VCaP (cell line): ENCODE results near the gene KYNU.

Source experiments
- H3K27ac ChIP-seq: fragments of 450-650 bp; 2 replicates; pipeline ENCODE4 v1.5.1; 2017
- CTCF ChIP-seq: fragments of 450-650 bp; conservative IDR thresholded peaks from 2 replicates; pipeline ENCODE4 v1.5.1; 2017; ENCODE audit warnings: mild to moderate bottlenecking, moderate library complexity

The KYNU gene

GRCh38 chr2:142952018-142952417 lies 74.6 kb downstream of the KYNU start:
- TF ChIP-seq CTCF: no peak
- H3K27ac ChIP-seq: no peak overlapping the region

- no peak overlapping the region for H3K27ac ChIP-seq
- TF ChIP-seq CTCF: no peak
Measured at GRCh38 chr2:142952793-142953494, 75.5 kb downstream of the KYNU start.

GRCh38 chr2:142954493-142954892 lies 77.0 kb downstream of the KYNU start:
- TF ChIP-seq CTCF: no peak

GRCh38 chr2:142957144-142957543 lies 79.7 kb downstream of the KYNU start:
- TF ChIP-seq CTCF: no peak
- H3K27ac ChIP-seq: no peak overlapping the region

More at GRCh38 chr2:142954493-142954892, 77.0 kb downstream of the KYNU start:
- H3K27ac ChIP-seq: no peak overlapping the region

- no peak for TF ChIP-seq CTCF
Measured at GRCh38 chr2:142961202-142961601, 83.7 kb downstream of the KYNU start.

GRCh38 chr2:142965443-142965842 lies 88.0 kb downstream of the KYNU start:
- H3K27ac ChIP-seq: no peak overlapping the region
- no peak for TF ChIP-seq CTCF

More at GRCh38 chr2:142961202-142961601, 83.7 kb downstream of the KYNU start:
- no peak overlapping the region for H3K27ac ChIP-seq

GRCh38 chr2:142966284-142966683 lies 88.8 kb downstream of the KYNU start:
- no peak overlapping the region for H3K27ac ChIP-seq
- no peak for TF ChIP-seq CTCF
